HG03521 (cell line): Measurements from ENCODE around the gene TAF11L3.
"Not testable (repeated sequence)": the region's sequence is repeated elsewhere in the genome, so short reads cannot be mapped to it uniquely, and the experiment has no call there.

Experiments used
- ATAC-seq: cut with Tn5 transposase; IDR thresholded peaks from one replicate; pipeline ENCODE4 v1.9.1; 2021; ENCODE audit warnings: mild to moderate bottlenecking, moderate library complexity; ENCODE audit not compliant: unreplicated experiment

Gene TAF11L3

DNA sequence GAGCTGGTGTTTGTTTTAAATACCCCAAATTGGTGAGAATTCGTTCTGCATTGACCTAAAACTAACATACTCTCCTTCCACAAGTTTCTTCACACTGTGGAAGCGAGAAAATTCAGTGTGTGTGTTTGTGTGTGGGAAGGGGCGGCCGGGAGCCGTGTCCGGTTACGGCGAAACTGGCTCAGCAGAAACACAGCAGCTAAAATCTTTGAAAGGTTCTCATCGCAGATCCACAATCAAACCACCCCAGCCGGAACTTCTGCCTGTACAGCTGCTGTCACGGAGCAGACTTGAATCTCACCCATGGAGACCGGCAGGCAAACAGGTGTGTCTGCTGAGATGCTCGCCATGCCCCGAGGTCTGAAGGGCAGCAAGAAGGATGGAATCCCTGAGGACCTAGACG is at the start of gene TAF11L3:
Gene TAF11L3, plus strand, starts transcription at position 301 of the 400 bp plus-strand sequence.
- not testable (repeated sequence) for ATAC-seq

DNA sequence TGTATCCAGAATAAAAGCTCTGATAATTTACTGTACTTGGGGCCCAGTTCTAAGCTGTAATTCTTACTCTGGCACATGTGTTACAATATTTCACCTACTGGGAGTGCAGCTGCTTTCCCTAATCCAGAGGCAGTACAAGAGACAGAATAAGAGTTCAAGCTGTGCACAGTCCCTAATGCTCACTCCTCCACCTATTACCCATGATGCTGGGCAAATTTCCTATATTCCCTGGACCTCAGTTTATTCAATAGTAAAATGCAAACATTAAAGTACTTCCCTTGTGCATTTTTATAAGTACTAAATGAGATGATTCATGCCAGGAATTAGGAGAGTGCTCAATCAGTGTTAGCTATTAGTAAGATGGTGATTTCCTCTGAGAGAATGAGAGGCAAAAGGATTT is 48.1 kb upstream of the TAF11L3 start:
- no peak for ATAC-seq

DNA sequence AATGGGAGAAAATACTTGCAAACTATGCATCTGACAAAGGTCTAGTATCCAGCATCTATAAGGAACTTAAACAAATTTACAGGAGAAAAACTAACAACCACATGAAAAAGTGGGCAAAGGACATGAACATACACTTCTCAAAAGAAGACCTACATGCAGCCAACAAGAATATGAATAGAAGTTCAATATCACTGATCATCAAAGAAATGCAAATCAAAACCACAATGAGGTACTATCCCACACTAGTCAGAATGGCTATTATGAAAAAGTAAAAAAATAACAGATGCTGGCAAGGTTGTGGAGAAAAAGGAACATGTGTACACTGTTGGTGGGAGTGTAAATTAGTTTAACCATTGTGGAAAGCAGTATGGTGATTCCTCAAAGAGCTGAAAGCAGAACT is 43.1 kb upstream of the TAF11L3 start:
- ATAC-seq = not testable (repeated sequence)

DNA sequence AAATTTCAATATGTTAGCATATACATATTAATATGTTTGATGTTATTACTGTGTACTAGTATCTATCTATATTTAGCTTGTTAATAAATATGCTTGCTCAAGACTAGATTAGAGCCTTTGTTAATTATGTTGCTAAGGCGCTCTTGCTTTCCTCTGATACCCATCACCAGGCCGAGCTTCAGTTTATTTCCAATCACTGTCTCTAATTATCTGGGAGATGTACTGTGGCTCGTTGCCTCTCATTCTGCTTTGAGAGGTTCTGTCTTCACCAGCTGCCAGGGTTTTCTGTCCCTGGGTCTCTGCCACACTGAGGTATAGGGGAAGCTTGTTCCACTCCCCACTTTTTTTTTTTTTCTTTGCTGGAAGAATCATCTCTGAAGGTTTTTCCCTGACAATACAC is 41.1 kb upstream of the TAF11L3 start:
- ATAC-seq = no peak

DNA sequence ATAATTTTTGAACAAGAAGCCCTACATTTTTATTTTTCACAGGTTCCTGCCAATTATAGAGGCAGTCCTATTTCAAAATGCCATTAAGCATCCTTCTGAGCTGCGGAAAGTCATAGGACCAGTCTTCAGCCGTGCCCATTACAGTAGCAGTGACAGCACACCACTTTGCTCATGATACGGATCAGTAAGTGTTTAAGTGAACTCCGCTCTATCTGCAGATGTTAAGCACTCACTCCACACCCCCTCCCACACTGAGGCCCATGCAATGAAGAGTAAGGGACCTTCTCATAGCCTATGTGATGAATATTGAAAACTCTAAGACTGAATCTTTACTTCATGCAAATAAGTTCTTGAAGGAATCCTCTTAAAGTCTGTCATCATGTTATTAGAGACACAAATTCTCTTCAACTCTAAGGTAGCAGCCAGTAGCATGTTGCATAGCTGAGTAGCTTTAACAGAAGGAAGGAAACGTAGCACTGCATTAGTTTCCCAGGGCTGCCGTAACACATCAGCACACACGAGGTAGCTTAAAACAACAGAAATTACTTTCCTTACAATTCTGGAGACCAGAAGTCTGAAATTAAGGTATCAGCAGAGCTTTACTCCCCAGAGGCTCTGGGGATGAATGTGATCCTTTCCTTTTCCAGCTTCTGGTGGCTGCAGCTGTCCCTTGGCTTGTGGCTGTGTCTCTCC is 40.4 kb upstream of the TAF11L3 start:
- ATAC-seq = no peak

DNA sequence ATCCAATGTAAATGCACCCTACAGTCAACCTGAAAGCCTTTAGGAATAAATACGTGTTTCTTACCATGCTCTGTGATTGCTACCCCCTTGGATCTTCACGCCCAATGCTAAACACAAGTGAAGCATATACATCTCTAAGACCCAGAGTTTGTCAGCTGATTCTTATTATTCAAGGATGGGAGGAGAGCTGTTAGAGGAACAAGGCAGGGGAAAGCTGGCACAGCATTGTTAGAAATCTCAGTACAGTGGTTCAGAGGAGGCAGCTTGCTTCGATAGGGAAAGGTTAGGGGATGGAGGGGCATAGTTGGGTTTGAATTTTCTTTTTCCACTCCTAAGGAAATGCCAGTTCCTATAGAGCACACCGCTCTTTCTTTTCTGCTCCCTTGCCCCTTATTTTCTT is 36.8 kb upstream of the TAF11L3 start:
- no peak for ATAC-seq

DNA sequence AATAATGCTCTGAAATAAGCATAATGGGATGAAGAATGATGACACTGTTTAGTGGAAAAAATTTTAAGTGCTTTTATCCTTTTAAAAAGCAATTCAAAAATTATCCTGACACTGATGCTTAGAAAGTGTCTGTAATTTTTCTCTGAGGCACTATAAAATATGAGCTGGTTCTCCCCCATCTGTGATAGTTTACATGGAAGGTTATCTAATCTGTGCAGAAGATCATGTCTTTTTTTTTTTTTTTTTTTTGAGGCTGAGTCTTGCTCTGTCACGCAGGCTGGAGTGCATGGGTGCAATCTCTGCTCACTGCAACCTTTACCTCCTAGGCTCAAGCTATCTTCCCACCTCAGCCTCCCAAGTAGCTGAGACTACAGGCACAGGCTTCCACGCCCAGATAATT is 35.4 kb upstream of the TAF11L3 start:
- no peak for ATAC-seq

DNA sequence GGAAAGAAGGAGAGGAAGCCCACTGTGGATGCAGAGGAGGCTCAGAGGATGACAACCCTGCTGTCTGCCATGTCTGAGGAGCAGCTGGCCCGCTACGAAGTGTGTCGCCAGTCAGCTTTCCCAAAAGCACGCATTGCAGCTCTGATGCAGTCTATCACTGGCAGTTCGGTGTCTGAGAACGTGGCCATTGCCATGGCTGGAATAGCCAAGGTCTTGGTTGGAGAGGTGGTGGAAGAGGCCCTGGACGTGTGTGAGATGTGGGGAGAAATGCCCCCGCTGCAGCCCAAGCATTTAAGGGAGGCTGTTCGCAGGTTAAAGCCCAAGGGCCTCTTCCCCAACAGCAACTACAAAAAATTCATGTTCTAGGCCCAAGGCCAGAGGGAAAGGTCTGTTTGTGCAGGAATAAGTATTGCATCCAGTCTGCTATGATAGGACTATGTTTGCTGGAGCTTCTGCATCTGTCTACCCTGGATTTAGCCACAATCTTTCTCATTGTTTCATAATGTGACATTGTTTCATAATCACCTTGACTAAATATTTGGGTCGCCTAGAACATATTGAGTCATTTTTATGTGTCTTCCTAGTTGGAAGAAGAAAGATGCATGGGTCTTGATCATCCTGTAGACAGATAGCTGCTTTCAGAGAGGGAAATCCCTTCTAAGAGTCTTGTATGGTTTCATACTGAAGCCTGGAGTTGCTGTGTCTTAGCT is 31.5 kb upstream of the TAF11L3 start:
- ATAC-seq = not testable (repeated sequence)

DNA sequence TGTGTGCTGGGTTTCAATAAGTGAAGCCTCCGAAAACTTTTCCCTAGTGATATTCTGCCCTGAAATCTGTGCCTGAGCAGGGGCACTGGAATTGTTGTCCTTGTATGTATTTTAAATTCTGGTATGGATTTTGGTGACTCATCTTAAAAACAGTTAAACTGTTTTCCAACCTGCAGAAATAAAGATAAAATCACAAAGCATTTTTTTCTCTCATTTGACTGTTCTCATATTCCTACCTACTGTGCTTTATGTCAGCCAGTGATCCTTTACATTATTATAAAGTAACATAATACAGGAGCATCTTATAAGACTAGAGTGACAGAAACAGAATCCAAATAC is 31.0 kb upstream of the TAF11L3 start:
- no peak for ATAC-seq

DNA sequence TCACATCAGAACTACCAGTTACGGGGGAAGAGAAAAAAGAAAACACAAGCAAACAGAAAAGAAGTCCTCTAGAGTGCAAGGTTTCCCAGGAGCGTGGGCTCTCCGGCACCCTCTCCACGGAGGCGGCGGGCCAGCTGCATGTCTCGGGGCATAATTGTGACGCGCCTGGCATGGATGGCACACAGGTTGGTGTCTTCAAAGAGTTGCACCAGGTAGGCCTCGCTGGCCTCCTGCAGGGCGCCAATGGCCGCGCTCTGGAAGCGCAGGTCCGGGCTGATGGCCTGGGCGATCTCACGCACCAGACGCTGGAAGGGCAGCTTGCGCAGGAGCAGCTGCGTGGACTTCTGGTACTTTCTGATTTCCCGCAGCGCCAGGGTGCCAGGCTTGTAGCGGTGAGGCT is 26.9 kb upstream of the TAF11L3 start:
- ATAC-seq = not testable (repeated sequence)

DNA sequence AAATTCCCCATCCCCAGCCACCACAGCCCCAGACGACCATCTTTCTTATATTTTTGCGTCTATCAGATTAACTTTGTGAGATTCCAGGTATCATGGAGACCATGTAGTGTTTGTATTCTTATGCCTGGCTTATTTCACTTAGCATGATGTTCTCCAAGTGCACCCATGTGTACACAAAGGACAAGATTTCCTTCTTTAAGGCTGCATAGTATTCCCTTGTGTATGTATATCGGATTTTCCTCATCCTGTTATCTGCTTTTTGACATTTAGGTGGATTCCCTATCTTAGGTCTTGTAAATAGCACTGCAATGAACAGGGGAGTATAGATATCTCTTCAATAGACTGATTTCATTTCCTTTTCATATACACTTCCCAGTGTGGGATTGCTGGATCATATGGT is 25.4 kb upstream of the TAF11L3 start:
- no peak for ATAC-seq

DNA sequence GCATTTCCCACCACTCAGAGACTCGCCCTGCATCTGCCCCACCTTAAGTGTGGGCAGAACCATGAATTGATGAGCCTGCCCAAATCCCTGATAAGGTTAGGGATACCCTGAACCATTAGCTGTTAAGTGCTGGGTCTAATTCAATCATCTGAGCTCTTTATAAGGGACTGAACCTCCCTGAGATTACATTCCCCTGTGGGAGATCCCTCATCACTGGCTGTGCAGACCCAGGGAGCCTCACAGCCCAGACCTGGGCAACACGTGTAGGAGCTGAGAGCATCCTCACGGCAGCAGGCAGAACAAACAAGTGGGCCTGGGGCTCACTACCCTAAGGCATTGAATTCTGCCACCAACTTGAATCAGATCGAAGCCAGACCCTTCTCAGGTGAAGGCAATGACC is 20.7 kb upstream of the TAF11L3 start:
- ATAC-seq = no peak

DNA sequence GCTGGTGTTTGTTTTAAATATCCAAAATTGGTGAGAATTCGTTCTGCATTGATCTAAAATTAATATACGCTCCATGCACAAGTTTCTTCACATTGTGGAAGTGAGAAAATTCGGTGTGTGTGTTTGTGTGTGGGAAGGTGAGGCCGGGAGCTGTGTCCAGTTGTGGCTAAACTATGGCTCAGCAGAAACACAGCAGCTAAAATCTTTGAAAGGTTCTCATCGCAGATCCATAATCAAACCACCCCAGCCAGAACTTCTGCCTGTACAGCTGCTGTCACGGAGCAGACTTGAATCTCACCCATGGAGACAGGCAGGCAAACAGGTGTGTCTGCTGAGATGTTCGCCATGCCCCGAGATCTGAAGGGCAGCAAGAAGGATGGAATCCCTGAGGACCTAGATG is 20.2 kb upstream of the TAF11L3 start, which contains the start of gene TAF11L2:
Gene TAF11L2, plus strand, starts transcription at position 301 of the 400 bp plus-strand sequence.
- ATAC-seq = not testable (repeated sequence)

DNA sequence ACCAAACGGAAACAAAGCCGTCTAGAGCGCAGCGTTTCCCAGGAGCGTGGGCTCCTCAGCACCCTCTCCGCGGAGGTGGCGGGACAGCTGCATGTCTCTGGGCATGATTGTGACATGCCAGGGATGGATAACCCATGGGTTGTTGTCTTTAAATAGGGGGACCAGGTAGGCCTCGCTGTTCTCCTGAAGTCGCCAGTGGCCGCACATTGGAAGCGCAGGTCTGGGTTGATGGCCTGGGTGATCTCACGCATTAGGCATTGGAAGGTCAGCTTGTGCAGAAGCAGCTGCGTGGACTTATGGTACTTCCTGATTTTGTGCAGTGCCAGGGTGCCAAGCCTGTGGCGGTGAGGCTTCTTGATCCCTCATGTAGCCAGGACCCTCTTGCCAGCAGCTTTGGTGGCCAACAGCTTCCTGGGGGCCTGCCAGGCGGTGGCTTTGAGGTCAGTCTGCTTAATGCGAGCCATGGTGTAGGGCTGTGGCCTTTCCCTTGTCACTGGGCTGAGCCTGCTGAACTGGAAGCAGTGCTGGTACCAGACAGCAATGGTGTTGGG is 6.3 kb upstream of the TAF11L3 start:
- ATAC-seq = no peak

DNA sequence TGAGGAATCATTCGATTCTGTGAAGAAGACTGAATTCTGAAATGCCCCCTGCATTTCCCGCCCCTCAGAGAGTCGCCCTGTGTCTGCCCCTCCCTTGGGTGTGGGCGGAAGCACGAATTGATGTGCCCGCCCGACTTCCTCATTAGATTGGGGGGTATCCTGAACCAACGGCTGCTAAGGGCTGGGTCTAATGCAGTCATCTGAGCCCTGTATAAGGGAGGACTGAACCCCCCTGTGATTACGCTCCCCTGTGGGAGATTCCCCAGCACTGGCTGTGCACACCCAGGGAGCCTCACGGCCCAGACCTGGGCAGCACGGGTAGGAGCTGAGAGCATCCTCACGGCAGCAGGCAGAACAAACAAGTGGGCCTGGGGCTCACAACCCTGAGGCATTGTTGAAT is 641 bp upstream of the TAF11L3 start:
- not testable (repeated sequence) for ATAC-seq

DNA sequence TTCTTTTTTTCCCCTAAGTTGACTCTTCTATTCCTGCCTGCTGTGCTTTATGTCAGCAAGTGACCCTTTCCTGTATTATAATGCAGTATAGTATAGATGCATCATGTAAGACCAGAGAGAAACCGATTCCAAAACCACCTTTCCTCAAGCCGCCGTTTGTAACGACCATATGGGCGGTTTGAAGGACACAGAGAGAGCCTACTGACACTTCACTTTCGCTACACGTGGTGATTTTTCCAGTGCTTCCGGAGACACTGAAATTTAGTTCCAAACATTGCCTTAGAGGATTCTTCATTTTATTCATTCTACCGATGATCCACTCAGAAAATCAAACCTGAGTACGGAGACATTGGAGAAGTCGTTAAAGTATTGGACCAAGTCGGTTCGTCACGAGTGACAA is 1.3 kb downstream of the TAF11L3 start:
- not testable (repeated sequence) for ATAC-seq

DNA sequence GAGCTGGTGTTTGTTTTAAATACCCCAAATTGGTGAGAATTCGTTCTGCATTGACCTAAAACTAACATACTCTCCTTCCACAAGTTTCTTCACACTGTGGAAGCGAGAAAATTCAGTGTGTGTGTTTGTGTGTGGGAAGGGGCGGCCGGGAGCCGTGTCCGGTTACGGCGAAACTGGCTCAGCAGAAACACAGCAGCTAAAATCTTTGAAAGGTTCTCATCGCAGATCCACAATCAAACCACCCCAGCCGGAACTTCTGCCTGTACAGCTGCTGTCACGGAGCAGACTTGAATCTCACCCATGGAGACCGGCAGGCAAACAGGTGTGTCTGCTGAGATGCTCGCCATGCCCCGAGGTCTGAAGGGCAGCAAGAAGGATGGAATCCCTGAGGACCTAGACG is 3.3 kb downstream of the TAF11L3 start, which contains the start of gene TAF11L4:
Gene TAF11L4, plus strand, starts transcription at position 301 of the 400 bp plus-strand sequence.
- not testable (repeated sequence) for ATAC-seq

DNA sequence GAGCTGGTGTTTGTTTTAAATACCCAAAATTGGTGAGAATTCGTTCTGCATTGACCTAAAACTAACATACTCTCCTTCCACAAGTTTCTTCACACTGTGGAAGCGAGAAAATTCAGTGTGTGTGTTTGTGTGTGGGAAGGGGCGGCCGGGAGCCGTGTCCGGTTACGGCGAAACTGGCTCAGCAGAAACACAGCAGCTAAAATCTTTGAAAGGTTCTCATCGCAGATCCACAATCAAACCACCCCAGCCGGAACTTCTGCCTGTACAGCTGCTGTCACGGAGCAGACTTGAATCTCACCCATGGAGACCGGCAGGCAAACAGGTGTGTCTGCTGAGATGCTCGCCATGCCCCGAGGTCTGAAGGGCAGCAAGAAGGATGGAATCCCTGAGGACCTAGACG is 6.8 kb downstream of the TAF11L3 start, which contains the start of gene TAF11L5:
Gene TAF11L5, plus strand, starts transcription at position 301 of the 400 bp plus-strand sequence.
- not testable (repeated sequence) for ATAC-seq

DNA sequence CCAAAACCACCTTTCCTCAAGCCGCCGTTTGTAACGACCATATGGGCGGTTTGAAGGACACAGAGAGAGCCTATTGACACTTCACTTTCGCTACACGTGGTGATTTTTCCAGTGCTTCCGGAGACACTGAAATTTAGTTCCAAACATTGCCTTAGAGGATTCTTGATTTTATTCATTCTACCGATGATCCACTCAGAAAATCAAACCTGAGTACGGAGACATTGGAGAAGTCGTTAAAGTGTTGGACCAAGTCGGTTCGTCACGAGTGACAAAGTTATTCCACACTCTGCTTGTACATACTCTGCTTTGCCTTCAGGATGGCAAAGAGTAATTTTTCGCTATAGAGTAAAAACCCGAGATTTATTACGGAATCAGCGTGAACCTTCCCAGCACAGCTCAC is 8.3 kb downstream of the TAF11L3 start:
- not testable (repeated sequence) for ATAC-seq

DNA sequence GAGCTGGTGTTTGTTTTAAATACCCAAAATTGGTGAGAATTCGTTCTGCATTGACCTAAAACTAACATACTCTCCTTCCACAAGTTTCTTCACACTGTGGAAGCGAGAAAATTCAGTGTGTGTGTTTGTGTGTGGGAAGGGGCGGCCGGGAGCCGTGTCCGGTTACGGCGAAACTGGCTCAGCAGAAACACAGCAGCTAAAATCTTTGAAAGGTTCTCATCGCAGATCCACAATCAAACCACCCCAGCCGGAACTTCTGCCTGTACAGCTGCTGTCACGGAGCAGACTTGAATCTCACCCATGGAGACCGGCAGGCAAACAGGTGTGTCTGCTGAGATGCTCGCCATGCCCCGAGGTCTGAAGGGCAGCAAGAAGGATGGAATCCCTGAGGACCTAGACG is 10.2 kb downstream of the TAF11L3 start, which contains the start of gene TAF11L6:
Gene TAF11L6, plus strand, starts transcription at position 301 of the 400 bp plus-strand sequence.
- ATAC-seq = not testable (repeated sequence)
